ENCODE data around the gene FNTB.

The FNTB gene

DNA sequence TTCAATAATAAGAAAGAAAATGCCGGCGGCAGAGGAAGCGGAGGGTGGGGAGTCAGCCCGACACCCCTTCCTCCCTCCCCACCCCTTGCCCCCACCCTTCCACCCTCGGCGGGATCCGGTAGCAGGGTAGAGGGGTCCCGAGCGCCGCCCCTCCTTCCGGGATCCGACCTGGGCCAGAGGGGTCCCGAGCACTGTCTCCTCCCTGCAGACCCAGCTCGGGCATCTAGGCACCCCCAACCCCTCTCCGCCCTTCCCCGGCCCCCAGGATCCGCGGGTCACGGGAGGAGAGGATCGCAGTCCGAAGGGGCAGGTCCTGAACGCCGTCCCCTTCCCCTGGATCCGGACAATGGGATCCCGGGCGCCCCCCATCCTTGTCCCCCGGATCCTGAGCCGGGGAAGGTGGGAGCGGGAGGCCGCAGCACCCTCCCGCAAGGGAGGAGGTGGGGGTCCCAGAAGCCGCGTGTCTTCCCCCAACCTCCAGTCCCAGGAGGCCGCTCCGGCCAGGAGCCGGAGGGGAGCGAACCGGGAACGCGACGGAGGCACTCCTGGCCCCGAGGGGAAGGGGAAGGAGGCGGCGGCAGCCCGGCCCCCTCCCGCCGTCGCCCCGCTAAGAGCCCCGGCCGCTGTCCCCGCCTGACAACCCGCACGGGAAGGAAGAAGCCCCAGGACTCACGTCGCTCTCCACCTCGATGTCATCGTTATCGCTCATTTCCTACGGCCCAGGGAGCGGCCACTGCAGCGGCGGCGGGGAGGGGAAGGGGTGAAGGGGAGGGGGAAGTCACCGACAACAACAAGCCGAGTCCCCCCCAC lies 115.1 kb downstream of the FNTB start:
- TF ChIP-seq TCF12 (IDR thresholded peaks at IDR 0.05; ENCODE audit: low read depth) (no peak), ZBTB7A (IDR thresholded peaks at IDR 0.05; ENCODE audit: low read depth) (peak; percentile 55)

- no peak for TF ChIP-seq TEAD4 (IDR thresholded peaks at IDR 0.05)
- TF ChIP-seq, protein P1, sequence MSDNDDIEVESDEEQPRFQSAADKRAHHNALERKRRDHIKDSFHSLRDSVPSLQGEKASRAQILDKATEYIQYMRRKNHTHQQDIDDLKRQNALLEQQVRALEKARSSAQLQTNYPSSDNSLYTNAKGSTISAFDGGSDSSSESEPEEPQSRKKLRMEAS (IDR thresholded peaks at IDR 0.05): peak; percentile 98
- TF ChIP-seq ZBTB7A (IDR thresholded peaks at IDR 0.05; ENCODE audit: low read depth): no peak
- 0 out of 2 replicates have a peak, but pooled peaks have one; percentile 13 for TF ChIP-seq FOXM1 (IDR thresholded peaks at IDR 0.05; ENCODE audit: borderline replicate concordance, low read depth)
- TF ChIP-seq EP300 (IDR thresholded peaks at IDR 0.05; ENCODE audit: borderline replicate concordance): no peak
- peak; percentile 4; the same call in 1 of the 2 replicates for TF ChIP-seq RAD21 (IDR thresholded peaks at IDR 0.05; ENCODE audit: low read depth)
- TF ChIP-seq CREB1 (IDR thresholded peaks at IDR 0.05; ENCODE audit: low read depth): no peak
- TF ChIP-seq CEBPB (IDR thresholded peaks at IDR 0.05): no peak
- TF ChIP-seq EGR1 (IDR thresholded peaks at IDR 0.05): no peak
- TF ChIP-seq NFIC (IDR thresholded peaks at IDR 0.05): no peak; the same call in 1 of the 2 replicates
- TF ChIP-seq YY1 (IDR thresholded peaks at IDR 0.05; ENCODE audit: low read depth): peak; percentile 23; the same call in 1 of the 2 replicates
- TF ChIP-seq TCF12 (IDR thresholded peaks at IDR 0.05; ENCODE audit: low read depth): peak; percentile 54; the same call in 1 of the 2 replicates
- TF ChIP-seq USF1 (IDR thresholded peaks at IDR 0.05): peak; percentile 97
- TF ChIP-seq, protein P2, sequence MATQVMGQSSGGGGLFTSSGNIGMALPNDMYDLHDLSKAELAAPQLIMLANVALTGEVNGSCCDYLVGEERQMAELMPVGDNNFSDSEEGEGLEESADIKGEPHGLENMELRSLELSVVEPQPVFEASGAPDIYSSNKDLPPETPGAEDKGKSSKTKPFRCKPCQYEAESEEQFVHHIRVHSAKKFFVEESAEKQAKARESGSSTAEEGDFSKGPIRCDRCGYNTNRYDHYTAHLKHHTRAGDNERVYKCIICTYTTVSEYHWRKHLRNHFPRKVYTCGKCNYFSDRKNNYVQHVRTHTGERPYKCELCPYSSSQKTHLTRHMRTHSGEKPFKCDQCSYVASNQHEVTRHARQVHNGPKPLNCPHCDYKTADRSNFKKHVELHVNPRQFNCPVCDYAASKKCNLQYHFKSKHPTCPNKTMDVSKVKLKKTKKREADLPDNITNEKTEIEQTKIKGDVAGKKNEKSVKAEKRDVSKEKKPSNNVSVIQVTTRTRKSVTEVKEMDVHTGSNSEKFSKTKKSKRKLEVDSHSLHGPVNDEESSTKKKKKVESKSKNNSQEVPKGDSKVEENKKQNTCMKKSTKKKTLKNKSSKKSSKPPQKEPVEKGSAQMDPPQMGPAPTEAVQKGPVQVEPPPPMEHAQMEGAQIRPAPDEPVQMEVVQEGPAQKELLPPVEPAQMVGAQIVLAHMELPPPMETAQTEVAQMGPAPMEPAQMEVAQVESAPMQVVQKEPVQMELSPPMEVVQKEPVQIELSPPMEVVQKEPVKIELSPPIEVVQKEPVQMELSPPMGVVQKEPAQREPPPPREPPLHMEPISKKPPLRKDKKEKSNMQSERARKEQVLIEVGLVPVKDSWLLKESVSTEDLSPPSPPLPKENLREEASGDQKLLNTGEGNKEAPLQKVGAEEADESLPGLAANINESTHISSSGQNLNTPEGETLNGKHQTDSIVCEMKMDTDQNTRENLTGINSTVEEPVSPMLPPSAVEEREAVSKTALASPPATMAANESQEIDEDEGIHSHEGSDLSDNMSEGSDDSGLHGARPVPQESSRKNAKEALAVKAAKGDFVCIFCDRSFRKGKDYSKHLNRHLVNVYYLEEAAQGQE (IDR thresholded peaks at IDR 0.05; ENCODE audit: low read depth): no peak
- TF ChIP-seq TAF1 (IDR thresholded peaks at IDR 0.05; ENCODE audit: low read depth): peak; percentile 43; the same call in 1 of the 2 replicates
Observed at GRCh38 chr14:65102441-65103149, 115.9 kb downstream of the FNTB start, which contains the start of gene MAX. Gene MAX, minus strand, starts transcription at chr14:65102517. Its CDS starts 178 bp downstream, at chr14:65102339.

DNA sequence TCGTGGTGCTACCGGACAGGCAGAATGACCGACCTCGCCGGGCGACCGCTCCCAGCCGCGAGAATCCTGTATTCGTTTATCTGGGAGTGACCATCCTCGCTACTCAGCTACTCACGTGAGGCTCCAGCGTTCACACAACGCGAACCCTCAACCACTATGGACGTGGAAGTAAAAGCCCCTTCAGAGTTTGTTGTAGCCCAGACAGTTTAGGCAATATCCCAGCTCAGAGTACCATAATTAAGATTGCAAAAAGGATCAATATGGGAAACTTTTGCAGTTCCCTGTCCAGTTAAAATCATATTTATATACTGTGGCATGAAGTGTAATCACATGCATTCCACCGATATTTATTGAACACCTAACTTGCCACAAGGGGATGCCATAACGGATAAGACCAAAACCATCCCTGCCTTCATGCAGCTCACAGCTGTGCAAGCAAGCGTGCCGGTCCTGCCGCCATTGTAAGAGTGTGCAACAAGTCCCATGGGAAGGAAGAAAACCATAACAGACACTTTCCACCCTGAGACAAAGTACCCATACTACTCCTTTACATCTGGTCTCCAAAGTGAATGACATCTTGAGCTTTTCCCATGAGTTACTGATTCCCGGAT lies 116.6 kb downstream of the FNTB start:
- TF ChIP-seq FOXM1 (IDR thresholded peaks at IDR 0.05; ENCODE audit: borderline replicate concordance, low read depth): no peak
- no peak for TF ChIP-seq RAD21 (IDR thresholded peaks at IDR 0.05; ENCODE audit: low read depth)
- no peak for TF ChIP-seq TAF1 (IDR thresholded peaks at IDR 0.05; ENCODE audit: low read depth)
- TF ChIP-seq CEBPB (IDR thresholded peaks at IDR 0.05): no peak
- no peak for TF ChIP-seq EGR1 (IDR thresholded peaks at IDR 0.05)
- no peak for TF ChIP-seq CREB1 (IDR thresholded peaks at IDR 0.05; ENCODE audit: low read depth)
- TF ChIP-seq USF1 (IDR thresholded peaks at IDR 0.05): peak; percentile 20; the same call in 1 of the 2 replicates
- 0 out of 2 replicates have a peak, but pooled peaks have one; percentile 34 for TF ChIP-seq YY1 (IDR thresholded peaks at IDR 0.05; ENCODE audit: low read depth)

- TF ChIP-seq USF1 (IDR thresholded peaks at IDR 0.05) (no peak), TEAD4 (IDR thresholded peaks at IDR 0.05) (no peak), YY1 (IDR thresholded peaks at IDR 0.05; ENCODE audit: low read depth) (no peak), NFIC (IDR thresholded peaks at IDR 0.05) (no peak), EP300 (IDR thresholded peaks at IDR 0.05; ENCODE audit: borderline replicate concordance) (no peak), FOXM1 (IDR thresholded peaks at IDR 0.05; ENCODE audit: borderline replicate concordance, low read depth) (no peak), RAD21 (IDR thresholded peaks at IDR 0.05; ENCODE audit: low read depth) (no peak), TCF12 (IDR thresholded peaks at IDR 0.05; ENCODE audit: low read depth) (no peak), TAF1 (IDR thresholded peaks at IDR 0.05; ENCODE audit: low read depth) (no peak), CREB1 (IDR thresholded peaks at IDR 0.05; ENCODE audit: low read depth) (no peak), ZBTB7A (IDR thresholded peaks at IDR 0.05; ENCODE audit: low read depth) (no peak), CEBPB (IDR thresholded peaks at IDR 0.05) (no peak), EGR1 (IDR thresholded peaks at IDR 0.05) (no peak)
- TF ChIP-seq, protein P1 (IDR thresholded peaks at IDR 0.05): no peak
- TF ChIP-seq, protein P2 (IDR thresholded peaks at IDR 0.05; ENCODE audit: low read depth): no peak
Observed at GRCh38 chr14:65104791-65105190, 118.1 kb downstream of the FNTB start.
